LNCaP clone FGC (cell line): ENCODE data around the gene PTPRJ.
"Not testable (repeated sequence)": the region's sequence is repeated elsewhere in the genome, so short reads cannot be mapped to it uniquely, and the experiment has no call there.

ENCODE experiments used
- DNase-seq: peaks from one replicate; pipeline ENCODE4 v3.0.0-alpha.2; 2011; ENCODE audit warnings: low read depth
- H3K4me3 ChIP-seq: 2 replicates; pipeline ENCODE4 v1.5.1; 2011; ENCODE audit warnings: mild to moderate bottlenecking, low read depth, low read length, control low read depth
- TF ChIP-seq, protein P1 (sequence below): IDR thresholded peaks from 2 replicates; pipeline ENCODE4 v1.5.1; 2012; ENCODE audit warnings: mild to moderate bottlenecking; ENCODE audit not compliant: control insufficient read depth, insufficient read depth; ENCODE audit errors: extremely low read depth

Gene PTPRJ

DNA sequence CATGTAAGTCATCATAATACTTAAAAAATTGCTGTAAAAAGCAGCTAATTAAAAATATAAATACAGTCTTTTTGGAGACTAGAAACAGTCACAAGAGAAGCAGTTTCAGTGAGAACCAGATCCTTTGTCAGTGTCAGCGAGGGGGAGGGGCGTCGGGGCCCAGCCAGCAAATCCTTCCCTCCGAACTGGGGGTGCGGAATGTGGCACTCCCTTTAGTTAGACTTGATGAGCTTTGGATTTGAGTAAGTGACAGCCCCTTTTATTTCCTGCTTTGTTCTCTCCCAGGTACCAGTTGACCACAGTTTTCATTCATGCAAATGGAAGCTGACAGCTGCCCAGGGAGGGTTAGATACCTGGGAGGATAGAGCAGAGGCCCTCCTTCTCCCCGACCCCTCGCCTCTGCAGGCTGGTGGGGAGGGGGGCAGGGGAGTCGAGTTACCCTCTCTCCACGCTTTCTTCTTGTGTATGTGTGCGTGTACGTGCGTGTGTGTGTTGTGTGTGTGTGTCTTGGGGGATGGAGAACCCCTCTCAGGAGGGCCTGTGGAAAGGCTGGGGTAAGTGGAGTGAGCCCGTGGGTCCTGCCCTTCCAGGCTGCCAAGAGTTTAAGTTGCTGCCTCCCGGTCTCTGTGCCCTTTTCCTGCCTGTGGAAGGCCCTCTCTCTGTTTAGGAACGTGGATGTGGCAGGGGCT lies 38.3 kb downstream of the PTPRJ start:
- DNase-seq, result no peak
- TF ChIP-seq, protein P1, sequence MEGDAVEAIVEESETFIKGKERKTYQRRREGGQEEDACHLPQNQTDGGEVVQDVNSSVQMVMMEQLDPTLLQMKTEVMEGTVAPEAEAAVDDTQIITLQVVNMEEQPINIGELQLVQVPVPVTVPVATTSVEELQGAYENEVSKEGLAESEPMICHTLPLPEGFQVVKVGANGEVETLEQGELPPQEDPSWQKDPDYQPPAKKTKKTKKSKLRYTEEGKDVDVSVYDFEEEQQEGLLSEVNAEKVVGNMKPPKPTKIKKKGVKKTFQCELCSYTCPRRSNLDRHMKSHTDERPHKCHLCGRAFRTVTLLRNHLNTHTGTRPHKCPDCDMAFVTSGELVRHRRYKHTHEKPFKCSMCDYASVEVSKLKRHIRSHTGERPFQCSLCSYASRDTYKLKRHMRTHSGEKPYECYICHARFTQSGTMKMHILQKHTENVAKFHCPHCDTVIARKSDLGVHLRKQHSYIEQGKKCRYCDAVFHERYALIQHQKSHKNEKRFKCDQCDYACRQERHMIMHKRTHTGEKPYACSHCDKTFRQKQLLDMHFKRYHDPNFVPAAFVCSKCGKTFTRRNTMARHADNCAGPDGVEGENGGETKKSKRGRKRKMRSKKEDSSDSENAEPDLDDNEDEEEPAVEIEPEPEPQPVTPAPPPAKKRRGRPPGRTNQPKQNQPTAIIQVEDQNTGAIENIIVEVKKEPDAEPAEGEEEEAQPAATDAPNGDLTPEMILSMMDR, result no peak
- no peak overlapping the region for H3K4me3 ChIP-seq

DNA sequence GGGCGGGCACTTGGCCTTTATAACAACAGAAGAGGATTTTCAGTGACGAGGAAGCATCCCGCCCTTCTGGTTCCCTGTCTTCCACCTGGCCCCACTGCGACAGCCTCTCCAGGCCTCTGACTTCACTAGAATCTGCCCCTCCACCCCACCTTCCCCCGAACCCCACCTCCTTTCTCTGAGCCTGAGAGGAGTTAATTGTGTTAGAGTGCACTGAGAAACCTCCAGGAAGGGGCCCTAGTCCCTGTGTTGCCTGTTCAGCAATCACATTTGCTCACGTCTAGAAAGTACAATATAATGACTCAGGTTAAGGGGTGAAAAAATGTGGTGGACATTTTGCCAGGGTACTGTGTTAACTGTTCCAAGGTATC lies 38.8 kb downstream of the PTPRJ start:
- TF ChIP-seq, protein P1, result no peak
- no peak overlapping the region for H3K4me3 ChIP-seq

DNA sequence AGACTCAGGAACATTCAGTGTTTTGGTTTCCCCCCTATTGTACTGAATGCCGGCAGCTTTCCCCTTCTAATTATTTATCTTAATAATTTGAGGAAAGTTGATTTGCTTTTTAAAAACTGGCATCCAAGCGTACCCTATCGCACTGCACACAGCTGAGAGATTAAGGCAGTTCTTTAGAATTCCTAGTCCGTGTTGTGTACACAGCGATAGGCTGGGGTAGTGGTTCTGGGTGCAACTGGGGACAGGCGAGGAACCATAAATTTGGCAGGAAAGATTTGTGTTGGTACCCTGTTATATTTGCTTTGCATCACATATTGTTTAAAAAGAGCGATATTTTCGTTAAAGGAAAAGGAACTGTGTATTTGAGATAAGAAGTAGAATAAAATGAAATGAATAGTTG lies 39.2 kb downstream of the PTPRJ start:
- TF ChIP-seq, protein P1, result no peak
- H3K4me3 ChIP-seq, result no peak overlapping the region
- no peak for DNase-seq

More for the DNA sequence above, 38.8 kb downstream of the PTPRJ start:
- DNase-seq, result no peak

DNA sequence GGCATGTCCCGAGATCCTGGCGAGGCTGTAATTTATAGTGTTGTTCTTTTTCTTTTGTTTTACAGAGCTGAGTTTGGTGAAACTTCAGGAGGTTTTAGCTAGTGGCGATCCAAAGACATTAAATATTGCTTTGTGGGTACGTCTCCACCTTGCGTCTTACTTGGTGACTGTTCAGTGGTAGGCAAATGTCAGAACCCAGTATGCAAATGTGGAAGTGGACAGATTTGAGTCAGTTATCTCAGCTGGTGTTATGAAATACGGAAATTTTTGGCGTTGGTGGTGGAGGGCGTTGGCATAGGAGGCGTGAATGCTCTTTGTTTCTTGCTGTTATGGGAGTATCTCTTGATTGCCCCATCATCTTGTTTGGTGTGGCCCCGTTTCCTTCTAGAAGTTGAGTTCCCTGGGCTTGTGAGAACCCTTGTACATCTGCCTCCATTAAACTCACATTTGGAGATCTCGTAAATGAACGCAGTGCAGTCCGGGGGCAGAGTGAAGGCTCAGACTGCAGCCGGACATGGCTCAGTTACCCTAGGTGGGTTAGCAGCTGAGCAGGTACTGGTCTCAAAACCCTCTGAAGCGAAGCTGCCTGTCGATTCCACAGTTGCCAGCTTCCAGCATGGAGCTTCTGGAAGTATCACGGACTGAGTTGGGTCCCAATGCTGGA lies 39.9 kb downstream of the PTPRJ start:
- no peak for DNase-seq
- TF ChIP-seq, protein P1, result no peak
- H3K4me3 ChIP-seq, result no peak overlapping the region

DNA sequence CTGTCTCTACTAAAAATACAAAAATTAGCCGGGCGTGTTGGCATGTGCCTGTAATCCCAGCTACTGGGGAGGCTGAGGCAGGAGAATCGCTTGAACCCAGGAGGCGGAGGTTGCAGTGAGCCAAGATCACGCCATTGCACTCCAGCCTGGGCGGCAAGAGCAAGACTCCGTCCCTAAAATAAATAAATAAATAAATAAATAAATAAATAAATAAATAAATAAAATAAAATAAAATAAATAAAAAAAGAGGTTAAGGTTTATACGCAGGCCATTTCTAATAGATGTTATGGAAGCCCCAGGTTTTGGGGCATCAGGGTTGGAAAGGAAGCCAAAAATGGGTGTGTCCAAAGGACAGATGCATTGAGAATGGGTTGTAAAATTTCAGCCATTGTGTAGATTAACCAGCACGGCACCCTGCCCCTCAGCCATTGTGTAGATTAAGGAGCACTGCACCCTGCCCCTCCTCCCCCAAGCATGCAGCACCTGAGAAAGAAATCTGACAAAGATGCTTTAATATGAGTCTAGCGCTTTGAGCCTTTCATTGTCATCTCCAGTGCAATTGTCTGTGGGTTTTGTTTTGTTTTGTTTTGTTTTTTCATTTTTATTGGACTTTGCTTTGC lies 41.0 kb downstream of the PTPRJ start:
- DNase-seq, H3K4me3 ChIP-seq: not testable (repeated sequence)

DNA sequence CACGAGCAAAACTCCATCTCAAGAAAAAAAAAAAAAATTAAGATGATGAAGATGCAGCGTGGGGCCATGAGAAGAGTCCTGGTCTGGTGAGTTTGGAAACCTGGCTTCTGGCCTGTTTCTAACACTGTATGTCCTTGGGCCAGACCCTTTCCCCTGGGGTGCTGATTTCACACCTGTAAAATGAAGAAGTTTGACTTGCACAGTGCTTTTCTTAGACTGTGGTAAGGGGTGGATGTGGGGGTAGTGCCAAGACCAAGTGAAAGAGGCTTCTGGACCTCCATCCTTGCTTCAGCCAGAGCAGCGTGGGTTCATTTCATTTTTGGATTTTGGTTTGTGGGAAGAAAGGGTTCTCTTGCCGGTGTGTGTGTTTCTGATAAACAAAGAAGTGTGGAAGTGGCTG lies 42.1 kb downstream of the PTPRJ start:
- DNase-seq, result no peak
- no peak overlapping the region for H3K4me3 ChIP-seq
- TF ChIP-seq, protein P1, result no peak

DNA sequence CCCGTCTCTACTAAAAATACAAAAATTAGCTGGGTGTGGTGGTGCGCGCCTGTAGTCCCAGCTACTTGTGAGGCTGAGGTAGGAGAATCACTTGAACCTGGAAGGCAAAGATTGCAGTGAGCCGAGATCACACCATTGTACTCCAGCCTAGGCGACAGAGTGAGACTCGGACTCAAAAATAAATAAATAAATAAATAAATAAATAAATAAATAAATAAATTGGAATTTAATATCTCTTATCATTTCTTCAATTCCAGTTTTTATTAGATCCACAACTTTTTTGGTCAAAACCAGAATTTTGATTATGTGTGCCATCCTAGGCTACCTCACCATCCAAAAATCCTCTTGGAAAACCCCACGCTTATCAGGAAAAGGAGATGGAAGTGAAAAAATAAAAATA lies 43.2 kb downstream of the PTPRJ start:
- DNase-seq, H3K4me3 ChIP-seq: not testable (repeated sequence)

DNA sequence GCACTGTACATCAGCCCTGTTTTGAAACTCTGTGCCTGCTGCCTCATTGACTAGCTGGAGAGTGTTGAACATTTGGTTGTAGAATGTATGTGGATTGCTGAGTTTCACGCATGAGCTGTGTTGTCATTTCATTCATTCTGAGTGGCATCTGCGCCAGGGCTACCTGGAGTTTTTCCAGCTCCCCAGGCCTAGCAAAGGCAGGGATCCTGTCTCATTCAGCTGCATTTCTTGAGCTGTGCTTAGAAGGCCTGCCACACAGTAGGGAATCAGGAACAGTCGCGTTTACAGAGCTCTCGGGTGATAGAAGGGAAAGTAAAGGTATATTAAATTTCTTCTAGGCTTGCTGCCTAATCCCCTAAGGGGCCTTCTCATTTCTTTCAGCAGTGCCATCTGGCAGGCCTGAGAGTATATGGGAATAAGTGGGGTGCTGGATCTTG lies 44.3 kb downstream of the PTPRJ start:
- TF ChIP-seq, protein P1, result no peak
- no peak overlapping the region for H3K4me3 ChIP-seq
- DNase-seq, result no peak
